MM.1S (cell line): Measurements from ENCODE around the gene ZPR1.

Experiments used
- EZH2 ChIP-seq: fragments of 300-600 bp; sonication (generic); optimal IDR thresholded peaks from 2 replicates; pipeline ENCODE3; 2017; ENCODE audit warnings: low read depth, mild to moderate bottlenecking, antibody characterized with exemption, low read length, mixed read lengths
- TF ChIP-seq, protein P1 (sequence below): fragments of 300-600 bp; sonication (generic); IDR thresholded peaks from 2 replicates; pipeline ENCODE4 v1.5.1; 2016; ENCODE audit warnings: antibody characterized with exemption, low read length, mixed read lengths

- TF ChIP-seq, protein P1, sequence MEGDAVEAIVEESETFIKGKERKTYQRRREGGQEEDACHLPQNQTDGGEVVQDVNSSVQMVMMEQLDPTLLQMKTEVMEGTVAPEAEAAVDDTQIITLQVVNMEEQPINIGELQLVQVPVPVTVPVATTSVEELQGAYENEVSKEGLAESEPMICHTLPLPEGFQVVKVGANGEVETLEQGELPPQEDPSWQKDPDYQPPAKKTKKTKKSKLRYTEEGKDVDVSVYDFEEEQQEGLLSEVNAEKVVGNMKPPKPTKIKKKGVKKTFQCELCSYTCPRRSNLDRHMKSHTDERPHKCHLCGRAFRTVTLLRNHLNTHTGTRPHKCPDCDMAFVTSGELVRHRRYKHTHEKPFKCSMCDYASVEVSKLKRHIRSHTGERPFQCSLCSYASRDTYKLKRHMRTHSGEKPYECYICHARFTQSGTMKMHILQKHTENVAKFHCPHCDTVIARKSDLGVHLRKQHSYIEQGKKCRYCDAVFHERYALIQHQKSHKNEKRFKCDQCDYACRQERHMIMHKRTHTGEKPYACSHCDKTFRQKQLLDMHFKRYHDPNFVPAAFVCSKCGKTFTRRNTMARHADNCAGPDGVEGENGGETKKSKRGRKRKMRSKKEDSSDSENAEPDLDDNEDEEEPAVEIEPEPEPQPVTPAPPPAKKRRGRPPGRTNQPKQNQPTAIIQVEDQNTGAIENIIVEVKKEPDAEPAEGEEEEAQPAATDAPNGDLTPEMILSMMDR: no peak
- TF ChIP-seq EZH2: no peak
Measured at GRCh38 chr11:116835042-116835772, 47.4 kb upstream of the ZPR1 start.
